Neural progenitor cell (in vitro differentiated cells): Measurements from ENCODE around the gene PEAK3. TPM values are rescaled to one million over a fixed set of nuclear protein-coding genes. Genes with fewer than 3 reads are reported as not detected.
"Not testable (repeated sequence)": the region's sequence is repeated elsewhere in the genome, so short reads cannot be mapped to it uniquely, and the experiment has no call there.

Source experiments
- DNase-seq: peaks from one replicate; pipeline ENCODE4 v3.0.0-alpha.2; 2016; ENCODE audit warnings: low spot score
- H2AFZ ChIP-seq: fragments of 200-600 bp; sonication (generic); replicated peaks from 2 replicates; pipeline ENCODE4 v1.6.1; 2016; ENCODE audit warnings: antibody characterized with exemption
- H3F3A ChIP-seq: fragments of 200-600 bp; sonication (generic); 2 replicates; pipeline ENCODE4 v1.6.1; 2016; ENCODE audit warnings: antibody characterized with exemption, low read depth
- H3K27ac ChIP-seq: fragments of 200-600 bp; sonication (generic); 2 replicates; pipeline ENCODE4 v1.5.1; 2016; ENCODE audit warnings: mild to moderate bottlenecking
- H3K27me3 ChIP-seq: fragments of 200-600 bp; sonication (generic); 2 replicates; pipeline ENCODE4 v1.6.1; 2016; ENCODE audit warnings: mild to moderate bottlenecking, moderate library complexity
- H3K36me3 ChIP-seq: fragments of 200-600 bp; sonication (generic); 2 replicates; pipeline ENCODE4 v1.5.1; 2016
- H3K4me1 ChIP-seq: fragments of 200-600 bp; sonication (generic); 2 replicates; pipeline ENCODE4 v1.6.1; 2016; ENCODE audit warnings: mixed run types
- H3K4me2 ChIP-seq: fragments of 200-600 bp; sonication (generic); 2 replicates; pipeline ENCODE4 v1.6.1; 2016
- H3K4me3 ChIP-seq: fragments of 200-600 bp; sonication (generic); 2 replicates; pipeline ENCODE4 v1.5.1; 2016
- H3K79me2 ChIP-seq: fragments of 200-600 bp; sonication (generic); 2 replicates; pipeline ENCODE4 v1.6.1; 2016; ENCODE audit warnings: low read depth
- H3K9ac ChIP-seq: fragments of 200-600 bp; sonication (generic); 2 replicates; pipeline ENCODE4 v1.6.1; 2016
- H3K9me3 ChIP-seq: fragments of 200-600 bp; sonication (generic); 2 replicates; pipeline ENCODE4 v1.5.1; 2016; ENCODE audit warnings: low read depth
- H4K20me1 ChIP-seq: fragments of 200-600 bp; sonication (generic); 2 replicates; pipeline ENCODE4 v1.6.1; 2016; ENCODE audit warnings: low read depth
- H3K27ac Mint-ChIP-seq: 3 replicates; pipeline ENCODE4 v1.8.0; 2021; ENCODE audit warnings: mixed read lengths
- H3K27me3 Mint-ChIP-seq: 2 replicates; pipeline ENCODE4 v1.8.0; 2022; ENCODE audit warnings: low read depth, mild to moderate bottlenecking, inconsistent platforms, moderate library complexity, mixed read lengths; ENCODE audit not compliant: insufficient read depth
- H3K36me3 Mint-ChIP-seq: 3 replicates; pipeline ENCODE4 v1.8.0; 2021; ENCODE audit warnings: mixed read lengths
- H3K4me1 Mint-ChIP-seq: 3 replicates; pipeline ENCODE4 v1.8.0; 2021; ENCODE audit warnings: mixed read lengths
- H3K4me3 Mint-ChIP-seq: 3 replicates; pipeline ENCODE4 v1.8.0; 2021; ENCODE audit warnings: mild to moderate bottlenecking, moderate library complexity, mixed read lengths
- H3K9me3 Mint-ChIP-seq: 3 replicates; pipeline ENCODE4 v1.8.0; 2020; ENCODE audit warnings: mixed read lengths
- EZH2 ChIP-seq: fragments of 200-600 bp; sonication (generic); IDR thresholded peaks from 2 replicates; pipeline ENCODE4 v1.6.1; 2017; ENCODE audit warnings: antibody characterized with exemption, mild to moderate bottlenecking, moderate library complexity
- EZH2phosphoT487 ChIP-seq: fragments of 200-600 bp; sonication (generic); IDR thresholded peaks from 2 replicates; pipeline ENCODE4 v1.6.1; 2017; ENCODE audit warnings: antibody characterized with exemption
- total RNA-seq: library from RNA; depleted of rRNA; stranded (reverse); fragments of >200 nt; gene quantifications from 2 replicates; pipeline ENCODE4 v1.2.3, GENCODE V29; 2015; ENCODE audit warnings: low replicate concordance
- TF ChIP-seq, protein P1 (sequence below): fragments of 200-600 bp; sonication (generic); IDR thresholded peaks from 2 replicates; pipeline ENCODE4 v1.5.1; 2017; ENCODE audit warnings: antibody characterized with exemption, mild to moderate bottlenecking

The PEAK3 gene
- total RNA-seq, 1 donor from 2014 or later: not detected

DNA sequence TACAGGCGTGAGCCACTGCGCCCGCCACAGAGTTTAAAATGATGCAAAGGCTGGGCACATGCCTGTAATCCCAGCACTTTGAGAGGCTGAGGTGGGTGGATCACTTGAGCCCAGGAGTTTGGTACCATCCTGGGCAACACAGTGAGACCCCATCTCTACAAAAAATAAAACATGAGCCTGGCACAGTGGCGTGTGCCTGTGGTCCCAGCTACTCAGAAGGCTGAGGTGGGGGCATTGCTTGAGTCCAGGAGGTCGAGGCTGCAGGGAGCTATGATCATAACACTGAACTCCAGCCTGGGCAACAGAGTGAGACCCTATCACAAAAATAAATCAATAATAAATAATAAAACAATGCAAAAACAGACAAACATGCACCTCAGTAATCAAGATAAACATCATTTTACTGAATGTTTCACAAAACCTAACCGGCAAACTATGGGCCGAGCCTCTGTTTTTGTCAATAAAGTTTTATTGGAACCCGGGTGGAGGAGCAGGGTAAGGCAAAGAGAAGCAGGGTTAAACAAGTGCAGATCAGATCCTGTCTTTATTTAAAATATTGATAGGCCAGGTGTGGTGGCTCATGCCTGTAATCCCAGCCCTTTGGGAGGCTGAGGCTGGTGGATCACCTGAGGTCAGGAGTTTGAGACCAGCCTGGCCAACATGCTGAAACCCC is 2.0 kb upstream of the PEAK3 start:
- H3K4me3 ChIP-seq: no peak overlapping the region
- TF ChIP-seq EZH2: no peak
- TF ChIP-seq, protein P1, sequence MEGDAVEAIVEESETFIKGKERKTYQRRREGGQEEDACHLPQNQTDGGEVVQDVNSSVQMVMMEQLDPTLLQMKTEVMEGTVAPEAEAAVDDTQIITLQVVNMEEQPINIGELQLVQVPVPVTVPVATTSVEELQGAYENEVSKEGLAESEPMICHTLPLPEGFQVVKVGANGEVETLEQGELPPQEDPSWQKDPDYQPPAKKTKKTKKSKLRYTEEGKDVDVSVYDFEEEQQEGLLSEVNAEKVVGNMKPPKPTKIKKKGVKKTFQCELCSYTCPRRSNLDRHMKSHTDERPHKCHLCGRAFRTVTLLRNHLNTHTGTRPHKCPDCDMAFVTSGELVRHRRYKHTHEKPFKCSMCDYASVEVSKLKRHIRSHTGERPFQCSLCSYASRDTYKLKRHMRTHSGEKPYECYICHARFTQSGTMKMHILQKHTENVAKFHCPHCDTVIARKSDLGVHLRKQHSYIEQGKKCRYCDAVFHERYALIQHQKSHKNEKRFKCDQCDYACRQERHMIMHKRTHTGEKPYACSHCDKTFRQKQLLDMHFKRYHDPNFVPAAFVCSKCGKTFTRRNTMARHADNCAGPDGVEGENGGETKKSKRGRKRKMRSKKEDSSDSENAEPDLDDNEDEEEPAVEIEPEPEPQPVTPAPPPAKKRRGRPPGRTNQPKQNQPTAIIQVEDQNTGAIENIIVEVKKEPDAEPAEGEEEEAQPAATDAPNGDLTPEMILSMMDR: no peak
- TF ChIP-seq EZH2phosphoT487: no peak
- peaks cover 10% of the 10 kb centered on the region for H3F3A ChIP-seq
- Mint-ChIP-seq H3K36me3 (peaks cover 3% of the 10 kb centered on the region), H3K9me3 (peaks cover 3% of the 10 kb centered on the region), H3K4me3 (no peak overlapping the region), H3K27ac (no peak overlapping the region), H3K4me1 (peaks cover 11% of the 10 kb centered on the region), H3K27me3 (peaks cover 25% of the 10 kb centered on the region)
- no peaks in the 10 kb centered on the region for H3K9me3 ChIP-seq
- no peak overlapping the region for H3K27ac ChIP-seq
- no peaks in the 10 kb centered on the region for H3K79me2 ChIP-seq
- no peak for DNase-seq
- H3K4me1 ChIP-seq: peaks cover 9% of the 10 kb centered on the region
- H3K36me3 ChIP-seq: no peaks in the 10 kb centered on the region
- no peak overlapping the region for H3K9ac ChIP-seq
- H3K4me2 ChIP-seq: no peak overlapping the region
- H2AFZ ChIP-seq: no peak overlapping the region
- peaks cover 76% of the 10 kb centered on the region for H3K27me3 ChIP-seq
- H4K20me1 ChIP-seq: peaks cover 12% of the 10 kb centered on the region

GRCh38 chr19:2282862-2283237 is 875 bp upstream of the PEAK3 start:
- Histone ChIP-seq H3K27ac (no peak overlapping the region), H2AFZ (no peak overlapping the region), H4K20me1 (peaks cover 9% of the 10 kb centered on the region), H3K4me1 (peaks cover 9% of the 10 kb centered on the region), H3K4me2 (no peak overlapping the region), H3K79me2 (no peaks in the 10 kb centered on the region), H3K36me3 (no peaks in the 10 kb centered on the region), H3K4me3 (no peak overlapping the region), H3F3A (peaks cover 10% of the 10 kb centered on the region), H3K27me3 (peaks cover 65% of the 10 kb centered on the region), H3K9ac (no peak overlapping the region), H3K9me3 (no peaks in the 10 kb centered on the region)
- Mint-ChIP-seq H3K4me1 (peaks cover 8% of the 10 kb centered on the region), H3K27me3 (peaks cover 16% of the 10 kb centered on the region), H3K27ac (peak overlapping the region; percentile 47), H3K4me3 (peak overlapping the region; percentile 71), H3K36me3 (no peaks in the 10 kb centered on the region), H3K9me3 (peaks cover 3% of the 10 kb centered on the region)
- TF ChIP-seq, protein P1: no peak
- no peak for TF ChIP-seq EZH2
- TF ChIP-seq EZH2phosphoT487: no peak
- no peak for DNase-seq

GRCh38 chr19:2281265-2282061 is 512 bp downstream of the PEAK3 start:
- not testable (repeated sequence) for H3F3A ChIP-seq, H3K9ac ChIP-seq, H3K4me1 ChIP-seq, H3K27ac ChIP-seq, H3K9me3 Mint-ChIP-seq, H3K27me3 Mint-ChIP-seq, DNase-seq, H3K36me3 Mint-ChIP-seq, H4K20me1 ChIP-seq, H3K79me2 ChIP-seq, H3K4me3 Mint-ChIP-seq, H3K9me3 ChIP-seq, H2AFZ ChIP-seq, H3K36me3 ChIP-seq, H3K27ac Mint-ChIP-seq
- Histone ChIP-seq H3K4me2 (peak overlapping the region; percentile 78), H3K4me3 (peak overlapping the region; percentile 40), H3K27me3 (peaks cover 51% of the 10 kb centered on the region)
- H3K4me1 Mint-ChIP-seq: peaks cover 11% of the 10 kb centered on the region
